K562 (cell line): Measurements from ENCODE around the gene SHC1. TPM values are rescaled to one million over a fixed set of nuclear protein-coding genes. Genes with fewer than 3 reads are reported as not detected.
A peak's percentile ranks its signal among the peaks of the same experiment; 100 is the strongest.

Experiments used
- ATF6 ChIP-seq: sonication (generic); formaldehyde crosslinking; IDR thresholded peaks from 2 replicates; pipeline ENCODE4 v1.4.0; 2020; ENCODE audit warnings: mild to moderate bottlenecking, missing genetic modification reagents
- CHAMP1 ChIP-seq: fragments of 450-650 bp; IDR thresholded peaks from 2 replicates; pipeline ENCODE4 v1.6.1; 2016; ENCODE audit warnings: mild to moderate bottlenecking
- FIP1L1 ChIP-seq: fragments of 200-400 bp; formaldehyde crosslinking; IDR thresholded peaks from 2 replicates; pipeline ENCODE4 v1.6.1; 2018; ENCODE audit warnings: mild to moderate bottlenecking, low read depth, low read length; ENCODE audit not compliant: poor library complexity, severe bottlenecking
- HSF4 ChIP-seq: fragments of 250-450 bp; sonication (Bioruptor Pico); IDR thresholded peaks from 2 replicates; pipeline ENCODE4 v2.1.2; 2022; ENCODE audit warnings: mild to moderate bottlenecking, moderate library complexity, borderline replicate concordance
- KLF6 ChIP-seq: fragments of 250-450 bp; sonication (Bioruptor Pico); IDR thresholded peaks from 2 replicates; pipeline ENCODE4 v1.4.0; 2020; ENCODE audit warnings: mild to moderate bottlenecking, moderate library complexity, borderline replicate concordance
- MGA ChIP-seq: fragments of 450-650 bp; IDR thresholded peaks from 2 replicates; pipeline ENCODE4 v1.6.1; 2016; ENCODE audit warnings: mild to moderate bottlenecking, moderate library complexity
- PHF21A ChIP-seq: fragments of 450-650 bp; IDR thresholded peaks from 2 replicates; pipeline ENCODE4 v1.6.1; 2017; ENCODE audit warnings: low read depth, borderline replicate concordance
- RBM14 ChIP-seq: fragments of 200-400 bp; formaldehyde crosslinking; IDR thresholded peaks from 2 replicates; pipeline ENCODE4 v1.6.1; 2018; ENCODE audit warnings: low read depth, mild to moderate bottlenecking, low read length, moderate library complexity, borderline replicate concordance; ENCODE audit not compliant: insufficient read depth
- SAFB2 ChIP-seq: fragments of 200-400 bp; formaldehyde crosslinking; IDR thresholded peaks from 2 replicates; pipeline ENCODE4 v1.6.1; 2018; ENCODE audit warnings: borderline replicate concordance, low read length, low read depth, moderate library complexity; ENCODE audit not compliant: severe bottlenecking
- STAT5A ChIP-seq: IDR thresholded peaks from 2 replicates; pipeline ENCODE4 v1.6.1; 2012; ENCODE audit warnings: low read length, inconsistent platforms, borderline replicate concordance
- polyA plus RNA-seq, 8 experiments: library from polyadenylated mRNA; depleted of rRNA in 4 of 8; stranded (reverse) in 5 of 8; unstranded in 3 of 8; fragments of >200 nt; fragmentation: Nextera tagmentation in 2 of 8; fragmentation: Illumina TruSeq in 1 of 8; extraction: Ambion mirVana in 2 of 8; extraction: Trizol in 1 of 8; gene quantifications; 2 replicates each; pipeline versions ENCODE4 v1.2.1 to v1.2.3, GENCODE V29; 2011 to 2014; ENCODE audit warnings: inconsistent platforms in 1 of 8, missing spikeins in 1 of 8
- total RNA-seq, 7 experiments: library from RNA; depleted of rRNA in 6 of 7; stranded (reverse); fragments of >200 nt in 6 of 7; fragmentation: Illumina TruSeq in 2 of 7; extraction: Trizol in 2 of 7; gene quantifications; 2 replicates each; pipeline versions ENCODE4 v1.2.1 to v1.2.3, GENCODE V29; 2011 to 2021; ENCODE audit warnings: low replicate concordance in 1 of 7

SHC1 gene
- total and polyA plus RNA-seq, 9 of the 15 experiments (the other 6 are each of a cell fraction or from before 2014, with no cell fraction given): 4.1 to 113 (median 51.9) TPM

- peak; percentile 98 for TF ChIP-seq MGA
- no peak for TF ChIP-seq STAT5A
- no peak for TF ChIP-seq KLF6 (CRISPR knock-in tag)
- TF ChIP-seq HSF4 (CRISPR knock-in tag): no peak
- no peak for TF ChIP-seq CHAMP1
- no peak for TF ChIP-seq PHF21A
- TF ChIP-seq FIP1L1: no peak
- no peak for TF ChIP-seq RBM14
- TF ChIP-seq ATF6: no peak
- no peak for TF ChIP-seq SAFB2
Measured at GRCh38 chr1:154999571-155000410, 29.2 kb upstream of the SHC1 start (continued).
